Uterus (tissue), 2 donors: ENCODE measurements around the gene TRPV5.

Source experiments
- POLR2A ChIP-seq, 2 donors: fragments of 450-650 bp; IDR thresholded peaks; one replicate each; pipeline ENCODE4 v1.6.1; 2016; ENCODE audit warnings: antibody characterized with exemption in 2 of 2, mild to moderate bottlenecking in 1 of 2, moderate library complexity in 1 of 2
- TF ChIP-seq, protein P1 (sequence below), 4 experiments: fragments of 200-600 bp in 2 of 4; fragments of 450-650 bp in 2 of 4; sonication (generic) in 2 of 4; IDR thresholded peaks; one replicate each; pipeline ENCODE4 v1.5.1; 2016 to 2019; ENCODE audit warnings: antibody characterized with exemption in 4 of 4, mild to moderate bottlenecking in 2 of 4, moderate library complexity in 1 of 4

DNA sequence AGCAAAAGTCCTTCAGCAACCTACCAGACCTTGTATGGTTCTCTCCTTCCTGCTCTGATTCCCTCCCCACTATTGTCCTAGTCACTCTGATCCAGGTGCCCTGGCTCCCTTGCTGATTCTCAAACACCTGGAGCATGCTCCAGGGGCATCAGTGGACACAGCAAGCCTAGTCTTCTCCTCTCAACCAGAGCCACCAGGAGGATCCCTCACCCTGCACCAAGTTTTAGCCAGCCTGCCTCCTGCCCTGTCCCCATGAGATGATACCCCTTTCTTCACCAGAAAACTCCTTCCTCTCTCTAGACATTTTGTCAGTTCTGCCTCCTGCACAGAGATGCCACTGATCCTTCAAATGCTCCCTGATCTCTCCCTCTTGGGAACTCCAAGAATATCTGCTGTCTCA, 16.7 kb upstream of the TRPV5 start:
- TF ChIP-seq POLR2A (IDR thresholded peaks at IDR 0.05), result no peak
- TF ChIP-seq, protein P1, sequence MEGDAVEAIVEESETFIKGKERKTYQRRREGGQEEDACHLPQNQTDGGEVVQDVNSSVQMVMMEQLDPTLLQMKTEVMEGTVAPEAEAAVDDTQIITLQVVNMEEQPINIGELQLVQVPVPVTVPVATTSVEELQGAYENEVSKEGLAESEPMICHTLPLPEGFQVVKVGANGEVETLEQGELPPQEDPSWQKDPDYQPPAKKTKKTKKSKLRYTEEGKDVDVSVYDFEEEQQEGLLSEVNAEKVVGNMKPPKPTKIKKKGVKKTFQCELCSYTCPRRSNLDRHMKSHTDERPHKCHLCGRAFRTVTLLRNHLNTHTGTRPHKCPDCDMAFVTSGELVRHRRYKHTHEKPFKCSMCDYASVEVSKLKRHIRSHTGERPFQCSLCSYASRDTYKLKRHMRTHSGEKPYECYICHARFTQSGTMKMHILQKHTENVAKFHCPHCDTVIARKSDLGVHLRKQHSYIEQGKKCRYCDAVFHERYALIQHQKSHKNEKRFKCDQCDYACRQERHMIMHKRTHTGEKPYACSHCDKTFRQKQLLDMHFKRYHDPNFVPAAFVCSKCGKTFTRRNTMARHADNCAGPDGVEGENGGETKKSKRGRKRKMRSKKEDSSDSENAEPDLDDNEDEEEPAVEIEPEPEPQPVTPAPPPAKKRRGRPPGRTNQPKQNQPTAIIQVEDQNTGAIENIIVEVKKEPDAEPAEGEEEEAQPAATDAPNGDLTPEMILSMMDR (IDR thresholded peaks at IDR 0.05), result no peak
